GM23248 (cell line): ENCODE measurements around the gene ZNF648. TPM values are rescaled to one million over a fixed set of nuclear protein-coding genes. Genes with fewer than 3 reads are reported as not detected.
"Not testable (repeated sequence)": the region's sequence is repeated elsewhere in the genome, so short reads cannot be mapped to it uniquely, and the experiment has no call there.

Source experiments
- DNase-seq: peaks from one replicate; pipeline ENCODE4 v3.0.0-alpha.2; 2015
- H2AFZ ChIP-seq: fragments of 200-600 bp; sonication (generic); 2 replicates; pipeline ENCODE4 v1.6.1; 2016; ENCODE audit warnings: antibody characterized with exemption
- H3F3A ChIP-seq: fragments of 200-600 bp; sonication (generic); 2 replicates; pipeline ENCODE4 v1.6.1; 2016; ENCODE audit warnings: mild to moderate bottlenecking, antibody characterized with exemption, mixed run types; ENCODE audit not compliant: insufficient read depth
- H3K27ac ChIP-seq: fragments of 200-600 bp; sonication (generic); 2 replicates; pipeline ENCODE4 v1.5.1; 2016; ENCODE audit warnings: mild to moderate bottlenecking
- H3K27me3 ChIP-seq: fragments of 200-600 bp; sonication (generic); replicated peaks from 2 replicates; pipeline ENCODE4 v1.6.1; 2016; ENCODE audit warnings: mild to moderate bottlenecking; ENCODE audit not compliant: insufficient read depth
- H3K36me3 ChIP-seq: fragments of 200-600 bp; sonication (generic); 2 replicates; pipeline ENCODE4 v1.6.1; 2016; ENCODE audit warnings: low read depth, mild to moderate bottlenecking
- H3K4me1 ChIP-seq: fragments of 200-600 bp; sonication (generic); 2 replicates; pipeline ENCODE4 v1.6.1; 2016; ENCODE audit warnings: mild to moderate bottlenecking; ENCODE audit not compliant: insufficient read depth
- H3K4me2 ChIP-seq: fragments of 200-600 bp; sonication (generic); one replicate; pipeline ENCODE4 v1.6.1; 2016; ENCODE audit warnings: mild to moderate bottlenecking; ENCODE audit not compliant: unreplicated experiment
- H3K4me3 ChIP-seq: fragments of 200-600 bp; sonication (generic); 2 replicates; pipeline ENCODE4 v1.5.1; 2016; ENCODE audit warnings: mild to moderate bottlenecking
- H3K79me2 ChIP-seq: fragments of 200-600 bp; sonication (generic); 2 replicates; pipeline ENCODE4 v1.6.1; 2016; ENCODE audit warnings: mild to moderate bottlenecking; ENCODE audit not compliant: insufficient read depth
- H3K9ac ChIP-seq: fragments of 200-600 bp; sonication (generic); 2 replicates; pipeline ENCODE4 v1.6.1; 2016; ENCODE audit warnings: mild to moderate bottlenecking
- H3K9me2 ChIP-seq: fragments of 200-600 bp; sonication (generic); 2 replicates; pipeline ENCODE4 v1.6.1; 2016; ENCODE audit warnings: mixed run types, mild to moderate bottlenecking, moderate library complexity; ENCODE audit not compliant: insufficient read depth
- H3K9me3 ChIP-seq: fragments of 200-600 bp; sonication (generic); one replicate; pipeline ENCODE4 v1.6.1; 2017; ENCODE audit warnings: low read depth
- H4K20me1 ChIP-seq: fragments of 200-600 bp; sonication (generic); 2 replicates; pipeline ENCODE4 v1.6.0; 2016; ENCODE audit not compliant: insufficient read depth
- EZH2 ChIP-seq: fragments of 200-600 bp; sonication (generic); IDR thresholded peaks from 2 replicates; pipeline ENCODE4 v1.6.1; 2018; ENCODE audit warnings: antibody characterized with exemption, mild to moderate bottlenecking; ENCODE audit not compliant: insufficient read depth, poor library complexity, severe bottlenecking
- EZH2phosphoT487 ChIP-seq: fragments of 200-600 bp; sonication (generic); IDR thresholded peaks from 2 replicates; pipeline ENCODE4 v1.6.1; 2018; ENCODE audit warnings: antibody characterized with exemption, moderate library complexity, mild to moderate bottlenecking, low read depth; ENCODE audit not compliant: insufficient read depth
- WGBS, 2 experiments: methylation state at CpG; one replicate each; pipeline ENCODE4 v1.1.6; 2015 to 2017; ENCODE audit warnings: low lambda C conversion rate in 2 of 2, low coverage in 1 of 2; ENCODE audit errors: missing lambda C conversion rate in 2 of 2; 5-methylcytosine and 5-hydroxymethylcytosine counted together
- in situ Hi-C: fragments of 300-500 bp; cut with MboI; formaldehyde crosslinking; loops from 2 replicates; pipeline ENCODE4 v1.15.0; 2020
- polyA plus RNA-seq: library from polyadenylated mRNA; unstranded; fragments of >200 nt; fragmentation: Nextera tagmentation; extraction: Ambion mirVana; gene quantifications from 2 replicates; pipeline ENCODE4 v1.2.1, GENCODE V29; 2016
- total RNA-seq: library from RNA; depleted of rRNA; stranded (reverse); fragments of >200 nt; shearing (Covaris generic); gene quantifications from 2 replicates; pipeline ENCODE4 v1.2.3, GENCODE V29; 2014

Gene ZNF648
- total and polyA plus RNA-seq, 2 experiments from 2014 or later = not detected

DNA sequence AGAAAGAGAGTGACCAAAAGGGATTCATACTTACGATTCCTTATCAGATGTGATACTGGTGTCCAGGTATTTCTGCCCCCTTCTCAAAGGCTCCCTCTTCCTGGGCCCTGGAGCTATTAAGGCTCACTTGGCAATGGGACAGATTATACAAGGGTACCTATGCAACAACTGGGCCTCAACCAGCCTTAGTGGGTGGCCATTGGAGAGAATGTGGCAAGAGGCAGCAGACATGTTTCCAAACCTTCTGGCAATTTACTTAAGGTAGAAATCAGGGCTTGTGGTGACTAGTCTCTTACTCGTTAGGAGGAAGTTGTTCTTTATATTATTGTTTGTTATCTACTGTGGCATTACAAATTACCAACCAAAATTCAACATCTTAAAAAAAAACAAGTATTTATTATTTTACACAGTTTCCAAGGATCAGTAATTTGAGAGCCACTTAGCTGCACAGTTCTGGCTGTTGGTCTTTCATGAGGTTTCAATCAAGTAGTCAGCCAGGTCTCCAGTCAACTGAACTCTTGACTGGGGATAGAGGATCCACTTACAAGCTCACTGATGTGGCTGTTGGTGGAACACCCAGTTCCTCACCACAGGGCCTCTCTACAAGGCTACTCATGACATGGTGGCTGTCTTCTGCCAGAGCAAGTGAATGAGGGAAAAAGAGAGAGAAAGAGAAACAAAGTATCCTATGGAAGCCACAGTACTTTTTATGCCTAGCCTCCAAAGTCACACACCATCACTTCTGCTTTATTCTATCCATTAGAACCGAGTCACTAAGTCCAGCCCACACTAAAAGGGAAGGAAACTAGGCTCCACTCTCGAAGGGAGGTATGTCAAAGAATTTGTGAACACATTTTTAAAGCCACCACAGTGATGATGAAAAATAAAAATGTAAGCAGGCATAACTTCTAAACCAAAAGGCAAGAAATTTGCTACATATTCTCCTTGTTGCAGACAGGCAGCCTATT lies 10.7 kb downstream of the ZNF648 start:
- Histone ChIP-seq H3K4me3 (no peak overlapping the region), H2AFZ (no peak overlapping the region), H3K27ac (no peak overlapping the region), H3K4me1 (no peaks in the 10 kb centered on the region), H3K36me3 (no peaks in the 10 kb centered on the region), H3K9me3 (no peaks in the 10 kb centered on the region), H3K4me2 (no peak overlapping the region), H3K79me2 (no peaks in the 10 kb centered on the region), H4K20me1 (no peaks in the 10 kb centered on the region), H3K9ac (no peak overlapping the region), H3K9me2 (no peaks in the 10 kb centered on the region), H3K27me3 (no peaks in the 10 kb centered on the region), H3F3A (no peaks in the 10 kb centered on the region)
- no peak for TF ChIP-seq EZH2
- TF ChIP-seq EZH2phosphoT487 = no peak
- in situ Hi-C loops = no loop called here
- DNase-seq = no peak
- 14 to 19% methylated on average over 4 of the region's 4 CpGs for WGBS, 2 experiments

DNA sequence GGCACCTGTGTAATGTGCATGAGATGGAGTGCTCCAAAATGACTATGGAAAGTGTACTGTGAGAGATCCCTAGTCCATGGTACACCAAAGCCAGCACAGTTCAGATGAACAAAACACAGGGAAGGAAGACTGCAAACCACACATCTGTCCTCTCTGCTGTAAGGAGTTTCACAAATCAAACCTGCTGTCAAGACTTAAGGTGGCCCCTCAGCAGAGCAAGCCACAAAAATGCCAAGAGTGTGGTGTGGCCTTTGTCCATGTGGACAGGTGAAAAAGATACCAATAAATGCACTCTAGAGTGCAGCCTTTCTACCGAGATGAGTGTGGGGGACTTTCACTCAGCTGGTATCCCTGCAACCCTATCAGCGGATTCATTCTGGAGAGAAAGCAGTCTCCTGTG lies 12.9 kb downstream of the ZNF648 start:
- no peak for TF ChIP-seq EZH2phosphoT487
- TF ChIP-seq EZH2 = no peak
- Histone ChIP-seq H2AFZ (no peak overlapping the region), H3K4me1 (no peaks in the 10 kb centered on the region), H3K36me3 (no peaks in the 10 kb centered on the region), H3K9ac (no peak overlapping the region), H3F3A (no peaks in the 10 kb centered on the region), H3K4me2 (no peak overlapping the region), H3K4me3 (no peak overlapping the region), H3K79me2 (no peaks in the 10 kb centered on the region), H3K27ac (no peak overlapping the region), H3K9me2 (no peaks in the 10 kb centered on the region; the same call in 1 of the 2 replicates), H3K27me3 (no peaks in the 10 kb centered on the region), H4K20me1 (no peaks in the 10 kb centered on the region), H3K9me3 (no peaks in the 10 kb centered on the region)
- no peak for DNase-seq
- WGBS, 2 experiments = 26 to 27% methylated on average over 2 of the region's 2 CpGs
- in situ Hi-C loops = no loop called here

DNA sequence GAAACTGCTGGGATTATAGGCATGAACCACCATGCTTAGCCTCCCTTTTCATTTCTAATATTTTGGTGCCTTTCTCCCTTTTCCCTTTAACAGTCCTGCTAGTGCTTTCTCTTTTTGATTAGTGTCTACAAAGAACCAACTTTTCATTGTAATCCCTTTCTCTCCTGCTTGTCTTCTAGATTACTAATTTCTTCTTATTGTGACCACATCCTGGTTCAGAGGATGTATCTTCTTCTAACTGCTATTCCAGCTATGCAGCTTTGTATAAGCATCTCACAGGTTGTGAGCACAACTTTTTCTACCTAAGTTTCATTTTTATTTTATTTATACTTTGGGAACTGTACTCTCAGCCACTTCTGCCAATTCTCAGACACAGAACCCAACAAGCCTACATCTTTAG lies 14.7 kb downstream of the ZNF648 start:
- DNase-seq = no peak
- no peak for TF ChIP-seq EZH2phosphoT487
- no peak for TF ChIP-seq EZH2
- no peak overlapping the region for H3K4me3 ChIP-seq
- H3F3A ChIP-seq = no peaks in the 10 kb centered on the region
- H4K20me1 ChIP-seq = no peaks in the 10 kb centered on the region
- H3K9ac ChIP-seq = no peak overlapping the region
- H3K27me3 ChIP-seq = no peaks in the 10 kb centered on the region
- no peaks in the 10 kb centered on the region for H3K36me3 ChIP-seq
- H3K9me2 ChIP-seq = no peaks in the 10 kb centered on the region; the same call in 1 of the 2 replicates
- no peaks in the 10 kb centered on the region for H3K4me1 ChIP-seq
- H3K79me2 ChIP-seq = no peaks in the 10 kb centered on the region
- H2AFZ ChIP-seq = no peak overlapping the region
- no peak overlapping the region for H3K27ac ChIP-seq
- no peaks in the 10 kb centered on the region for H3K9me3 ChIP-seq
- no peak overlapping the region for H3K4me2 ChIP-seq
- in situ Hi-C loops = no loop called here

DNA sequence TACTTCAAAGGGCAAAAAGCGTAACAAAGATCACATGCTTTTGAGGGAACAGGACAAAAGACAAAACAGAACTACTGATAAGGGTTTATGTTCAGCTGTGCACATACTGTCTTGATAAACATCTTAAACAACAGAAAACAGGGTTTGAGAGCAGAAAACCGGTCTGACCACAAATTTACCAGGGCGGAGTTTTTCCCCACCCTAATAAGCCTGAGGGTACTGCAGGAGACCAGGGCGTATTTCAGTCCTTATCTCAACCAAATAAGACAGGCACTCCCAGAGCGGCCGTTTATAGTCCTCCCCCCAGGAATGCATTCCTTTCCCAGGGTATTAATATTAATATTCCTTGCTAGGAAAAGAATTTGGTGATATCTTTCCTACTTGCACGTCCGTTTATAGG lies 16.0 kb downstream of the ZNF648 start:
- H3K4me3 ChIP-seq, H3K27ac ChIP-seq, in situ Hi-C loops, H2AFZ ChIP-seq, H3K9me2 ChIP-seq, H3K9ac ChIP-seq, H3K79me2 ChIP-seq, H3K4me2 ChIP-seq, H3F3A ChIP-seq, H4K20me1 ChIP-seq, H3K4me1 ChIP-seq, H3K9me3 ChIP-seq, H3K27me3 ChIP-seq, H3K36me3 ChIP-seq, DNase-seq: not testable (repeated sequence)
- 47 to 49% methylated on average over 8 of the region's 8 CpGs for WGBS, 2 experiments
